ENCODE results near the gene RTL10.
"Not testable (repeated sequence)": the region's sequence is repeated elsewhere in the genome, so short reads cannot be mapped to it uniquely, and the experiment has no call there.

Gene RTL10

DNA sequence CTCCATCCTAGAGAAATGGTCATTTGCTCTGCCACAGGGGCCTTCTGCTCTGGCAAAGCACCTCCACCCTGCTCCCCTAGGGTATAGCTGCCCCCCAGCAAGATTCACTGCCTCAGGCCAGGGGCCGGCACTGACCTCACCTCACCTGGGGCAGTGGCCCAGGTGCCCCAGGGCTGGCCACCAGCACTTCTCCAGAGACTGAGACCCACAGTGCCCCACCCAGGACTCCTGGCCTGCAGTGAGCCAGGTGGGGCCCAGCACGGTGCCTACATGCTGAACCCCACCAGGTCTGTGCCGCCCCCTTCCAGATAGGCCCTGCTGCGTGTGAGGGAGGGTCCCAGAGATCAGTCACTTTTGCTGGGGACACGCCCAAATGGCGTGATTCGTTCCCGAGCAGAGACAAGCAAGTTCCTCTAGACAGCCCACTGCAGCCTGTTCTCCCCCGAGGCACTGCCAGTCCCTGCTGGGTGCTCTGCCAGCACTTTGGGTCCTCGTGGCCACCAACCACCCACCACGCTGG, 10.8 kb downstream of the RTL10 start:
- no peak for DNase-seq (ENCODE audit: low read depth)

- DNase-seq (ENCODE audit: low read depth): no peak
Measured at GRCh38 chr22:19843107-19843856, 11.4 kb downstream of the RTL10 start.

DNA sequence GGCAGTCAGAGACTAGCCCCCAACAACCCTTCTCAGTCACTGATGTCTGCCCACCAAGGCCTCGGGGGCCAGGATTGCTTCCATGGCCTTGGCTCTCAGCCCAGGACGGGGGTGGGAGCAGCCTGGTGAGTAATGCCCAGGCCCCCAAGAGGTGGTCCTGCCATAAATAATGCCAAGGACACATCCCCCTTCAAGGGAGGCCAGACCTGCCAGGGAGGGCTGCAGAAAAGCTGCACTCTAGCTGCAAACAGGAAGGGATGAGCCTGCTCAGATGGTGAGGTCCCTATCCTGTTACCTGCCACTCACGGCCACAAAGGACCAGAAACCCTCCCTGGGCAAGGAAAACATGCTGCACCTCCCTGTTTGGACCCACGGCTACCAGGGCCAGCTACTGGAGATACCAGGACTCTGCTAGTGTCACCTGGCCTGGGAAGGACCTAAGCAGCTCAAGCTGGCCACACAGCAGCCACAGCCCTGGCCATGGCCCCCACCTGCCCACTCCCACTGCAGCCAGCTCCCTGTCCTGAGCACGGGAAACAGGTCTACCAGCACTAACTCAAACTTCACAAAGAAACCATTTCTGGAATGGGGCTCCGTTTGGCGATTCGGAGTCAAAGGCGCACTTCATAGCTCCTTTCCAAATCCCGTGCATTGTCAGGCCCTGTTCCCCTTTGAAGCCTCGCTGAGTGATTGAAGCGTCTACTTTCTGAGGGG, 12.1 kb downstream of the RTL10 start:
- DNase-seq (ENCODE audit: low read depth): no peak

- DNase-seq (ENCODE audit: low read depth): no peak
Measured at GRCh38 chr22:19841641-19842392, 12.9 kb downstream of the RTL10 start.

DNA sequence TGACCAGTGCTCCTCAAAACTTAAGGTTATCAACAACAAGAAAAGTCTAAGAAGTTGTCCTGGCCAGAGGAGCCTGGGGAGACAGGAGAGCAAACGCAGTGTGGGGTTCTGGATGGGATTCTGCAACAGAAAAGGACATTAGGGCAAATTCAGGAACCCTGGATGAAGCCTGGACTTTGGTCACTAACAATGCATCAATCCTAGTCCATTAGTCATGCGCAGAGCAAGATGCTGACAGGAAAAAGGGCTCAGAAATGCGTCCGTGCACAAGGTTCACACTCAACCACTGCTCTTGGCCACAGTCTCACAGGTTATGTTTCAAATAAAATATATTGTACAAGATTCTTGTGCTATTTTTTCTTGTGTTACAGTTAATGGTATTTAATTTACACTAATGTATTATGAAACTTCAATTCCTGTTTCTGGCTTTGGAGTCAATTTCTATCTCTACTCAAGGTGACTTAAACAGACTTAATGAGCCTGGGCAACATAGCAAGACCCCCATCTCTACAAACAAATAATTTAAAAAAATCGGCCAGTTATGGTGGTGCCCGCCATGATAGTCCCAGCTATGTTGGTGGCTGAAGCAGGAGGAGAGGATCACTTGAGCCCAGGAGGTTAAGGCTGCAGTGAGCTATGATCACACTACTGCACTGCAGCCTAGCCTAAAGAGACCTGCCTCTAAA, 13.6 kb downstream of the RTL10 start:
- DNase-seq (ENCODE audit: low read depth): peak; percentile 46

- DNase-seq (ENCODE audit: low read depth): no peak
Measured at GRCh38 chr22:19840059-19840458, 14.6 kb downstream of the RTL10 start.

DNA sequence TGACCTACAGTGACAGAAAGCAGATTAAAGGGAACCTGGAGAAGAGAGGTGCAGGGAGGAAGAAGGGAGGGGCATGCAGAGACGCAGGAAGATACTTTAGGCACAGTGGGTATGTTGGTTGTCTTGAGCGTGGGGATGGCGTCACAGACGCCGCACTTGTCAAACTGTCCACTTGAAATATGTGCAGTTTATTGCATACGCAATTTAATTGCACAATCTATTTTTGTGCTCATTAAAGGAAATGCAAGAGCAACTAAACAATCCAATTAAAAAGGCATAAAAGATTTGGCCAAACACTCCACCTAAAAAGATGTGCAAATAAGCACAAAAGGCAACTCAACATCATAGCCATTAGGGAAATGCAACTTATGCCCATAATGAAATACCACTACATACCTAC, 16.8 kb downstream of the RTL10 start:
- no peak for DNase-seq (ENCODE audit: low read depth)

- no peak for DNase-seq (ENCODE audit: low read depth)
Measured at GRCh38 chr22:19836512-19836911, 18.2 kb downstream of the RTL10 start.

- DNase-seq (ENCODE audit: low read depth): no peak
Measured at GRCh38 chr22:19834599-19834998, 20.1 kb downstream of the RTL10 start.

- DNase-seq (ENCODE audit: low read depth): not testable (repeated sequence)
Measured at GRCh38 chr22:19833327-19833726, 21.3 kb downstream of the RTL10 start.

DNA sequence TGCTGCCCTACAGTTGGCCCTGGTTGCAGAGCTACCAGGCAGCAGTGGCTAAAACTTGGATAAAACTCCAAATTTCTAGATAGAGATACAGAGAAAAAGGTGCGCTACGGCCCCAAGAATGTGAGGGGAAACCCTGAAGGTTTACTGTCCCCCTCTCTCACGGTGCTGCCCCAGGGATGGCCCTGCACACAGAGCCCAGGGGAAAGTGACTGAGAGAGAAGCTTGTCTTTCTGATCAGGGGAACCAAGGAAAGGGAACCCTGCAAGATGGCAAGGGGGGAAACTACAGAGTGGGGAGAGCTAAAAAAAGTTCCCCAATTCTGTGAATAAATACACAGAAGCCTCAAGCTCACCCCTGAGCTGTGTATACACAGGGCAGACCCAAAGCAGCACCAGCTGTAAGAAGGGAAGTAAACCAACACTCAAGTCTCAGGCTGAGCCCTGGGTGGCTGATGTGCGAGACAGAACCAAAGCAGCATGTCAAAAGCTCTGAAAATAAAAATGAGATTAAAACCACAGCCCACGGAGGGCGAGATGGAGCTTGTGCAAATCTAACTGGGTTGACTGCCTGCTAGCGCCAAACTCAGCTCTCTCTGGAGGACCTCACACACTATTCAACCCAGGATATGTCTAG, 22.1 kb downstream of the RTL10 start:
- DNase-seq (ENCODE audit: low read depth): no peak

DNA sequence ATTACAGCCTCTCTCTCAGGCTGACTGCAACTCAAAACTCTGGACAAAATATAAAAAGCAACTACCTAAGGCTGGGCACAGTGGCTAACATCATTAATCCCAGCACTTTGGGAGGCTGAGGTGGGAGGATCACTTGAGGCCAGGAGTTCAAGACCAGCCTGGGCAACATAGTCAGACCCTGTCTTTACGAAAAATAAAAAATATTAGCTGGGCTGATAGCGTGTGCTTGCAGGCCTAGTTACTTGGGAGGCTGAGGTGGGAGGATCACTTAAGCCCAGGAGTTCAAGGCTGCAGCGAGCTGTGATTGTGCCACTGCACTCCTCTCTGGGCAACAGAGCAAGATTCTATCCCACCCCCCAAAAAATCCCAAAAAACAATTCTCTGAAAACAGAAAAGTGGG, 22.7 kb downstream of the RTL10 start:
- not testable (repeated sequence) for DNase-seq (ENCODE audit: low read depth)

DNA sequence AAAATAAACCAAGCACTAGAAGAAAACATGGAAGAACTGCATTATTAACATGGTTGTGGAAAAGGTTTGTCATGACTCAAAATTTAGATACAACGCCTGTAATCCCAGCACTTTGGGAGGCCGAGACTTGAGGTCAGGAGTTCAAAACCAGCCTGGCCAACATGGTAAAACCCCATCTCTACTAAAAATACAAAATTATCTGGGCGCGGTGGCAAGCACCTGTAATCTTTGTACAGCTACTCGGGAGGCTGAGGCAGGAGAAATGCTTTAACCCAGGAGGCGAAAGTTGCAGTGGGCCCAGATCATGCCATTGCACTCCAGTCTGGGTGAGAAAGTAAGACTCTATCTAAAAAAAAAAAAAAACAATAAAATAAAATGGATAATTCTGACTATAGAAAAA, 23.7 kb downstream of the RTL10 start:
- DNase-seq (ENCODE audit: low read depth): no peak

- no peak for DNase-seq (ENCODE audit: low read depth)
Measured at GRCh38 chr22:19828035-19828401, 26.7 kb downstream of the RTL10 start.

GRCh38 chr22:19827341-19828034, 27.2 kb downstream of the RTL10 start:
- DNase-seq (ENCODE audit: low read depth): no peak

- DNase-seq (ENCODE audit: low read depth): no peak
Measured at GRCh38 chr22:19826619-19826950, 28.1 kb downstream of the RTL10 start.

GRCh38 chr22:19825904-19826618, 28.6 kb downstream of the RTL10 start:
- no peak for DNase-seq (ENCODE audit: low read depth)

DNA sequence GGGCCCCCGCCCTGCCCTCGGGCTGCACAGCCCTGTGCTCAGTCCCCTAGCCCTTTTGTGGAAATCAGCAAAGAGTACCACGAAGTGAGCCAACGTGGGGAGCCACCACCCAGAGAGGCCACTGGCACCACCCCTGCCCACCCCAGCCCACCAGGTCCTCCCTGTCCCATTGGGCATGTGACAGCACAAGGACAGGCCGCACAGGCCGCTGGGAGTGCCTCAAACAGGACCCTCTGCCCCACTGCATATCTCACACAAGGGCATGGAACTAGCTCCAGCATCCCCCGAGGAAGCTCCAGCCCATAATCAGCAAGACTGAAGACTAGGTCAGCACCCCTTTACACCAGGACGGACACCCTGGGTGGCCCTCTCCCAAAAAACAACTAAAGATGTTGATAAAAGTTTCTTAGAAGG, 29.7 kb downstream of the RTL10 start:
- no peak for DNase-seq (ENCODE audit: low read depth)

GRCh38 chr22:19824212-19824925, 30.3 kb downstream of the RTL10 start:
- no peak for DNase-seq (ENCODE audit: low read depth)

- DNase-seq (ENCODE audit: low read depth): no peak
Measured at GRCh38 chr22:19823902-19824211, 30.8 kb downstream of the RTL10 start.
